Activated CD4-positive, alpha-beta T cell treated with anti-CD3 and anti-CD28 coated beads for 36 hours (primary cell): ENCODE data around the gene TMEM233. TPM values are rescaled to one million over a fixed set of nuclear protein-coding genes. Genes with fewer than 3 reads are reported as not detected.
"Not testable (repeated sequence)": the region's sequence is repeated elsewhere in the genome, so short reads cannot be mapped to it uniquely, and the experiment has no call there.

Experiments
- ATAC-seq: fragments of 200-7000 bp; cut with Tn5 transposase; one replicate; pipeline ENCODE4 v1.10.0; 2021; ENCODE audit warnings: mild to moderate bottlenecking, moderate library complexity
- CTCF ChIA-PET: fragments of 350-600 bp; sonication (Branson Sonifier 250); formaldehyde crosslinking; loops from one replicate; lab custom pipeline; 2021; ENCODE audit warnings: antibody characterized with exemption; lab: Charles Lee
- POLR2A ChIA-PET: fragments of 350-600 bp; sonication (Branson Sonifier 250); formaldehyde crosslinking; loops from one replicate; lab custom pipeline; 2021; ENCODE audit warnings: antibody characterized with exemption, inconsistent platforms; lab: Charles Lee
- DNase-seq: peaks from one replicate; pipeline ENCODE4 v3.0.0-alpha.2; 2020
- H3K27ac Mint-ChIP-seq: one replicate; pipeline ENCODE4 v1.8.0; 2021; ENCODE audit warnings: mixed read lengths
- H3K27me3 Mint-ChIP-seq: one replicate; pipeline ENCODE4 v1.8.0; 2021; ENCODE audit warnings: mixed read lengths
- H3K36me3 Mint-ChIP-seq: one replicate; pipeline ENCODE4 v1.8.0; 2021; ENCODE audit warnings: low read depth, mixed read lengths
- H3K4me1 Mint-ChIP-seq: one replicate; pipeline ENCODE4 v1.8.0; 2021; ENCODE audit warnings: mixed read lengths
- H3K4me3 Mint-ChIP-seq: one replicate; pipeline ENCODE4 v1.8.0; 2021; ENCODE audit warnings: mild to moderate bottlenecking, moderate library complexity, mixed read lengths
- H3K9me3 Mint-ChIP-seq: one replicate; pipeline ENCODE4 v1.8.0; 2021; ENCODE audit warnings: low read depth, mixed read lengths
- intact Hi-C, 2 experiments: fragments of 100-400 bp; cut with DNase I in 1 of 2; cut with micrococcal nuclease in 1 of 2; formaldehyde crosslinking; loops; one replicate each; pipeline versions ENCODE4 v1.14.2 to v1.15.1; 2022 to 2024; cut with DNase I, micrococcal nuclease
- total RNA-seq, 2 experiments: library from RNA; stranded (reverse); gene quantifications; one replicate each; pipeline ENCODE4 v1.2.3, GENCODE V29; 2021

TMEM233 gene
- total RNA-seq, 2 experiments from 2014 or later: not detected

GRCh38 chr12:119609358-119609757 lies 15.8 kb downstream of the TMEM233 start:
- Mint-ChIP-seq H3K4me1 (no peaks in the 10 kb centered on the region), H3K4me3 (no peak overlapping the region), H3K27ac (no peak overlapping the region), H3K9me3 (peaks cover 11% of the 10 kb centered on the region), H3K27me3 (peaks cover 20% of the 10 kb centered on the region), H3K36me3 (peaks cover 2% of the 10 kb centered on the region)
- intact Hi-C loops: no loop called here
- CTCF ChIA-PET: no interaction called here
- POLR2A ChIA-PET: no interaction called here
- ATAC-seq (no peak), DNase-seq (no peak)

GRCh38 chr12:119613319-119613936 lies 19.9 kb downstream of the TMEM233 start:
- no peak overlapping the region for H3K27ac Mint-ChIP-seq
- CTCF ChIA-PET: no interaction called here
- intact Hi-C loops: no loop called here
- peaks cover 23% of the 10 kb centered on the region for H3K27me3 Mint-ChIP-seq
- H3K4me3 Mint-ChIP-seq: no peak overlapping the region
- POLR2A ChIA-PET: no interaction called here
- peaks cover 2% of the 10 kb centered on the region for H3K36me3 Mint-ChIP-seq
- no peaks in the 10 kb centered on the region for H3K4me1 Mint-ChIP-seq
- H3K9me3 Mint-ChIP-seq: peaks cover 11% of the 10 kb centered on the region
- no peak for DNase-seq
- no peak for ATAC-seq

- Mint-ChIP-seq H3K4me3 (no peak overlapping the region), H3K36me3 (peaks cover 1% of the 10 kb centered on the region), H3K27me3 (peaks cover 26% of the 10 kb centered on the region), H3K27ac (no peak overlapping the region), H3K9me3 (peaks cover 11% of the 10 kb centered on the region), H3K4me1 (no peaks in the 10 kb centered on the region)
- ChIA-PET POLR2A (no interaction called here), CTCF (no interaction called here)
- no peak for DNase-seq
- intact Hi-C loops: no loop called here
- no peak for ATAC-seq
Measured at GRCh38 chr12:119614705-119615104, 21.1 kb downstream of the TMEM233 start.

- peaks cover 8% of the 10 kb centered on the region for H3K9me3 Mint-ChIP-seq
- H3K4me1 Mint-ChIP-seq: no peaks in the 10 kb centered on the region
- intact Hi-C loops: no loop called here
- ATAC-seq (no peak), DNase-seq (no peak)
- ChIA-PET CTCF (interaction anchor here (0.7 kb wide), 1 partner anchor 330 kb away, joined by 3 read pairs; no protein-coding TSS in a partner anchor), POLR2A (no interaction called here)
- peaks cover 19% of the 10 kb centered on the region for H3K27me3 Mint-ChIP-seq
- H3K36me3 Mint-ChIP-seq: peaks cover 1% of the 10 kb centered on the region
- H3K27ac Mint-ChIP-seq: no peak overlapping the region
- no peak overlapping the region for H3K4me3 Mint-ChIP-seq
Measured at GRCh38 chr12:119615518-119616475, 22.2 kb downstream of the TMEM233 start.

- H3K36me3 Mint-ChIP-seq, ATAC-seq, intact Hi-C loops, H3K4me1 Mint-ChIP-seq, POLR2A ChIA-PET, DNase-seq, H3K27ac Mint-ChIP-seq, H3K4me3 Mint-ChIP-seq, H3K9me3 Mint-ChIP-seq: not testable (repeated sequence)
- CTCF ChIA-PET: interaction anchor here (0.8 kb wide), 1 partner anchor 495 kb away, joined by 3 read pairs; no protein-coding TSS in a partner anchor
- peaks cover 26% of the 10 kb centered on the region for H3K27me3 Mint-ChIP-seq
Measured at GRCh38 chr12:119618328-119618896, 24.8 kb downstream of the TMEM233 start.

GRCh38 chr12:119620490-119620889 lies 26.9 kb downstream of the TMEM233 start:
- ChIA-PET CTCF (interaction anchor here (0.6 kb wide), 1 partner anchor 26 kb away, joined by 3 read pairs; no protein-coding TSS in a partner anchor), POLR2A (no interaction called here)
- no peak overlapping the region for H3K4me3 Mint-ChIP-seq
- no peak for ATAC-seq
- intact Hi-C loops: no loop called here
- peaks cover 8% of the 10 kb centered on the region for H3K9me3 Mint-ChIP-seq
- DNase-seq: no peak
- H3K36me3 Mint-ChIP-seq: peaks cover 1% of the 10 kb centered on the region
- H3K27me3 Mint-ChIP-seq: peaks cover 24% of the 10 kb centered on the region
- H3K4me1 Mint-ChIP-seq: peaks cover 3% of the 10 kb centered on the region
- no peak overlapping the region for H3K27ac Mint-ChIP-seq

GRCh38 chr12:119621878-119622277 lies 28.3 kb downstream of the TMEM233 start:
- intact Hi-C loops: no loop called here
- ATAC-seq: peak; percentile 47
- Mint-ChIP-seq H3K27ac (no peak overlapping the region), H3K27me3 (peaks cover 23% of the 10 kb centered on the region), H3K4me3 (no peak overlapping the region), H3K4me1 (peaks cover 3% of the 10 kb centered on the region), H3K36me3 (peaks cover 1% of the 10 kb centered on the region), H3K9me3 (peaks cover 8% of the 10 kb centered on the region)
- no peak for DNase-seq
- ChIA-PET POLR2A (no interaction called here), CTCF (no interaction called here)

GRCh38 chr12:119624966-119625365 lies 31.4 kb downstream of the TMEM233 start:
- H3K4me3 Mint-ChIP-seq: no peak overlapping the region

GRCh38 chr12:119627019-119627643 lies 33.6 kb downstream of the TMEM233 start:
- Mint-ChIP-seq H3K36me3 (no peaks in the 10 kb centered on the region), H3K4me3 (no peak overlapping the region), H3K27ac (no peak overlapping the region), H3K27me3 (peaks cover 15% of the 10 kb centered on the region), H3K4me1 (no peaks in the 10 kb centered on the region), H3K9me3 (no peaks in the 10 kb centered on the region)
- intact Hi-C loops: no loop called here
- ATAC-seq (no peak), DNase-seq (no peak)
- ChIA-PET CTCF (interaction anchor here (0.6 kb wide), 1 partner anchor 215 kb away, joined by 3 read pairs; no protein-coding TSS in a partner anchor), POLR2A (no interaction called here)

More at GRCh38 chr12:119624966-119625365, 31.4 kb downstream of the TMEM233 start:
- H3K27ac Mint-ChIP-seq: no peak overlapping the region
- peaks cover 14% of the 10 kb centered on the region for H3K27me3 Mint-ChIP-seq
- DNase-seq: no peak
- peaks cover 3% of the 10 kb centered on the region for H3K4me1 Mint-ChIP-seq
- ATAC-seq: no peak
- CTCF ChIA-PET: no interaction called here
- H3K9me3 Mint-ChIP-seq: no peaks in the 10 kb centered on the region
- H3K36me3 Mint-ChIP-seq: no peaks in the 10 kb centered on the region
- intact Hi-C loops: no loop called here
- POLR2A ChIA-PET: no interaction called here

- H3K27ac Mint-ChIP-seq: no peak overlapping the region
- no peaks in the 10 kb centered on the region for H3K9me3 Mint-ChIP-seq
- H3K27me3 Mint-ChIP-seq: peaks cover 14% of the 10 kb centered on the region
- ChIA-PET CTCF (no interaction called here), POLR2A (no interaction called here)
- intact Hi-C loops: no loop called here
- H3K36me3 Mint-ChIP-seq: no peaks in the 10 kb centered on the region
- DNase-seq: no peak
- no peak overlapping the region for H3K4me3 Mint-ChIP-seq
- no peak for ATAC-seq
- no peaks in the 10 kb centered on the region for H3K4me1 Mint-ChIP-seq
Measured at GRCh38 chr12:119627686-119628085, 34.1 kb downstream of the TMEM233 start.

GRCh38 chr12:119630223-119630780 lies 36.7 kb downstream of the TMEM233 start:
- H3K36me3 Mint-ChIP-seq: no peaks in the 10 kb centered on the region
- DNase-seq: no peak
- H3K4me1 Mint-ChIP-seq: no peaks in the 10 kb centered on the region
- ChIA-PET POLR2A (no interaction called here), CTCF (interaction anchor here (1.4 kb wide), 1 partner anchor 13 kb away, joined by 4 read pairs; no protein-coding TSS in a partner anchor)
- intact Hi-C loops: no loop called here
- no peak overlapping the region for H3K4me3 Mint-ChIP-seq
- H3K27ac Mint-ChIP-seq: no peak overlapping the region
- no peak for ATAC-seq
- no peaks in the 10 kb centered on the region for H3K9me3 Mint-ChIP-seq
- H3K27me3 Mint-ChIP-seq: peaks cover 21% of the 10 kb centered on the region
